Fibroblast of villous mesenchyme (primary cell): ENCODE results near the gene DLEC1. TPM values are rescaled to one million over a fixed set of nuclear protein-coding genes. Genes with fewer than 3 reads are reported as not detected.

Experiments used
- DNase-seq: peaks from one replicate; pipeline ENCODE4 v3.0.0-alpha.2; 2010; ENCODE audit warnings: low read depth
- H3K4me3 ChIP-seq: 2 replicates; pipeline ENCODE4 v1.5.1; 2011; ENCODE audit warnings: low read depth, mild to moderate bottlenecking, low read length
- CTCF ChIP-seq: IDR thresholded peaks from 2 replicates; pipeline ENCODE4 v1.5.1; 2012; ENCODE audit warnings: low read depth, mild to moderate bottlenecking, low read length; ENCODE audit not compliant: insufficient read depth
- total RNA-seq: library from RNA; depleted of rRNA; stranded (reverse); fragments of >200 nt; gene quantifications from 2 replicates; pipeline ENCODE4 v1.2.3, GENCODE V29; 2012

Gene DLEC1
- total RNA-seq, 1 donor: under 0.01 TPM

- no peak for DNase-seq
- TF ChIP-seq CTCF: no peak
- H3K4me3 ChIP-seq: no peak overlapping the region
These were observed 50.2 kb downstream of the DLEC1 start for GRCh38 chr3:38089163-38089562.

GRCh38 chr3:38090453-38090852 lies 51.4 kb downstream of the DLEC1 start:
- no peak for TF ChIP-seq CTCF
- no peak for DNase-seq
- H3K4me3 ChIP-seq: no peak overlapping the region

GRCh38 chr3:38094999-38095398 lies 56.0 kb downstream of the DLEC1 start:
- no peak for TF ChIP-seq CTCF
- no peak overlapping the region for H3K4me3 ChIP-seq
- DNase-seq: no peak

- no peak for DNase-seq
- H3K4me3 ChIP-seq: no peak overlapping the region
- no peak for TF ChIP-seq CTCF
These were observed 56.9 kb downstream of the DLEC1 start for GRCh38 chr3:38095669-38096483.

- no peak for TF ChIP-seq CTCF
- no peak for DNase-seq
- H3K4me3 ChIP-seq: no peak overlapping the region
These were observed 58.7 kb downstream of the DLEC1 start for GRCh38 chr3:38097446-38098375.

GRCh38 chr3:38098376-38098723 lies 59.3 kb downstream of the DLEC1 start:
- H3K4me3 ChIP-seq: no peak overlapping the region
- DNase-seq: no peak
- TF ChIP-seq CTCF: no peak
